Glutamatergic neuron (in vitro differentiated cells): ENCODE results near the gene UIMC1. TPM values are rescaled to one million over a fixed set of nuclear protein-coding genes. Genes with fewer than 3 reads are reported as not detected.

Source experiments
- DNase-seq: peaks from one replicate; pipeline ENCODE4 v3.0.0; 2022
- H3K27ac Mint-ChIP-seq: one replicate; pipeline ENCODE4 v1.8.0; 2020; ENCODE audit warnings: mild to moderate bottlenecking, mixed read lengths, inconsistent platforms; ENCODE audit not compliant: unreplicated experiment
- H3K27me3 Mint-ChIP-seq: one replicate; pipeline ENCODE4 v1.8.0; 2020; ENCODE audit warnings: mild to moderate bottlenecking, moderate library complexity, mixed read lengths, inconsistent platforms; ENCODE audit not compliant: unreplicated experiment
- H3K36me3 Mint-ChIP-seq: one replicate; pipeline ENCODE4 v1.8.0; 2020; ENCODE audit warnings: mild to moderate bottlenecking, mixed read lengths, inconsistent platforms; ENCODE audit not compliant: unreplicated experiment
- H3K4me1 Mint-ChIP-seq: one replicate; pipeline ENCODE4 v1.8.0; 2020; ENCODE audit warnings: mild to moderate bottlenecking, low read depth, mixed read lengths, inconsistent platforms; ENCODE audit not compliant: unreplicated experiment
- H3K4me3 Mint-ChIP-seq: one replicate; pipeline ENCODE4 v1.8.0; 2020; ENCODE audit warnings: mild to moderate bottlenecking, mixed read lengths, inconsistent platforms; ENCODE audit not compliant: unreplicated experiment
- H3K9me3 Mint-ChIP-seq: one replicate; pipeline ENCODE4 v1.8.0; 2020; ENCODE audit warnings: mild to moderate bottlenecking, moderate library complexity, mixed read lengths, inconsistent platforms; ENCODE audit not compliant: unreplicated experiment
- total RNA-seq: library from RNA; stranded (reverse); fragmentation: NEBNext Ultra II Directional; extraction: Animal tissue kit (Norgen Biotek cat#: 25700); gene quantifications from one replicate; pipeline ENCODE4 v1.2.1, GENCODE V29; 2021; ENCODE audit not compliant: unreplicated experiment
- TF ChIP-seq, protein P1 (sequence below): fragments of 200-600 bp; sonication (generic); IDR thresholded peaks from one replicate; pipeline ENCODE4 v1.5.0; 2021; ENCODE audit not compliant: partially characterized antibody, unreplicated experiment

UIMC1 gene
- total RNA-seq, 1 donor from 2014 or later, result 38.5 TPM

- H3K4me3 Mint-ChIP-seq, result no peak overlapping the region
- no peaks in the 10 kb centered on the region for H3K36me3 Mint-ChIP-seq
- H3K4me1 Mint-ChIP-seq, result peaks cover 22% of the 10 kb centered on the region
- H3K27me3 Mint-ChIP-seq, result peaks cover 24% of the 10 kb centered on the region
- peaks cover 20% of the 10 kb centered on the region for H3K9me3 Mint-ChIP-seq
- peak overlapping the region; percentile 43 for H3K27ac Mint-ChIP-seq
- TF ChIP-seq, protein P1, sequence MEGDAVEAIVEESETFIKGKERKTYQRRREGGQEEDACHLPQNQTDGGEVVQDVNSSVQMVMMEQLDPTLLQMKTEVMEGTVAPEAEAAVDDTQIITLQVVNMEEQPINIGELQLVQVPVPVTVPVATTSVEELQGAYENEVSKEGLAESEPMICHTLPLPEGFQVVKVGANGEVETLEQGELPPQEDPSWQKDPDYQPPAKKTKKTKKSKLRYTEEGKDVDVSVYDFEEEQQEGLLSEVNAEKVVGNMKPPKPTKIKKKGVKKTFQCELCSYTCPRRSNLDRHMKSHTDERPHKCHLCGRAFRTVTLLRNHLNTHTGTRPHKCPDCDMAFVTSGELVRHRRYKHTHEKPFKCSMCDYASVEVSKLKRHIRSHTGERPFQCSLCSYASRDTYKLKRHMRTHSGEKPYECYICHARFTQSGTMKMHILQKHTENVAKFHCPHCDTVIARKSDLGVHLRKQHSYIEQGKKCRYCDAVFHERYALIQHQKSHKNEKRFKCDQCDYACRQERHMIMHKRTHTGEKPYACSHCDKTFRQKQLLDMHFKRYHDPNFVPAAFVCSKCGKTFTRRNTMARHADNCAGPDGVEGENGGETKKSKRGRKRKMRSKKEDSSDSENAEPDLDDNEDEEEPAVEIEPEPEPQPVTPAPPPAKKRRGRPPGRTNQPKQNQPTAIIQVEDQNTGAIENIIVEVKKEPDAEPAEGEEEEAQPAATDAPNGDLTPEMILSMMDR, result no peak
- DNase-seq, result no peak
Measured at GRCh38 chr5:176876506-176877431, 129.8 kb downstream of the UIMC1 start.

- peak overlapping the region; percentile 79 for H3K4me3 Mint-ChIP-seq
- peak overlapping the region; percentile 90 for H3K27ac Mint-ChIP-seq
- no peaks in the 10 kb centered on the region for H3K36me3 Mint-ChIP-seq
- peaks cover 24% of the 10 kb centered on the region for H3K27me3 Mint-ChIP-seq
- H3K9me3 Mint-ChIP-seq, result peaks cover 20% of the 10 kb centered on the region
- TF ChIP-seq, protein P1, result no peak
- peaks cover 22% of the 10 kb centered on the region for H3K4me1 Mint-ChIP-seq
- DNase-seq, result peak; percentile 52
Measured at GRCh38 chr5:176875783-176876505, 130.6 kb downstream of the UIMC1 start.

DNA sequence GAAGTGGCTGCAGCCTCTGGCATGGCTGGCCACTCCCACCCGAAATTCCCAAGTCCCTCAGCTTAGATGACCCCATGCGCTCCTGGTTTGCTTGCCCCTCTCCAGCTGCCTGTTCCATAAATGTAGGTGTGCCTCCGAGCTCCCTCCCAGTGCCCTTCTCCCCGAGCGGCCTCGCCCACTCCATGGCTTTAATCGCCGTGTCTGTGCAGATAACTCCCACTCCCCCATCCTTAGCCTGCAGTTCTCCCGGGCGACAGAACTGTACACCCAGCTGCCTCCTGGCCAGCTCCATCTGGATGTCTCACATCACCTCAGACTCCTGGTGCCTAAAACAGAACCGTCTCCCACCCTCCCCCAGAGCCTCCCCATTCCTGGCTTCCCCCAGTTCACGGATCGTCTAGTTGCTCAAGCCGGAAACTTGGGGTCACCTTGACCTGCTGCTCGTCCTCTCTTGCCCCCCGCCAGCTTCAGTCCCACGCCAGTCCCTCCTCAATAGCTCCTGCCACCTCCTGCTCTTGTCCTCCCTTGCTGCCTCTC is 131.5 kb downstream of the UIMC1 start:
- H3K27ac Mint-ChIP-seq, result peak overlapping the region; percentile 90
- peaks cover 20% of the 10 kb centered on the region for H3K9me3 Mint-ChIP-seq
- H3K36me3 Mint-ChIP-seq, result no peaks in the 10 kb centered on the region
- no peak for DNase-seq
- peaks cover 22% of the 10 kb centered on the region for H3K4me1 Mint-ChIP-seq
- TF ChIP-seq, protein P1, result no peak
- H3K27me3 Mint-ChIP-seq, result peaks cover 29% of the 10 kb centered on the region
- peak overlapping the region; percentile 79 for H3K4me3 Mint-ChIP-seq

GRCh38 chr5:176874198-176874780 is 132.3 kb downstream of the UIMC1 start:
- Mint-ChIP-seq H3K36me3 (no peaks in the 10 kb centered on the region), H3K4me3 (no peak overlapping the region), H3K9me3 (peaks cover 22% of the 10 kb centered on the region)

More at GRCh38 chr5:176874198-176874780, 132.3 kb downstream of the UIMC1 start:
- Mint-ChIP-seq H3K27me3 (peaks cover 32% of the 10 kb centered on the region), H3K4me1 (peaks cover 22% of the 10 kb centered on the region), H3K27ac (peak overlapping the region; percentile 94)
- DNase-seq, result no peak
- TF ChIP-seq, protein P1, result no peak
